NCI-H2227 (cell line): Measurements from ENCODE around the gene TRAF5.
"Not testable (repeated sequence)": the region's sequence is repeated elsewhere in the genome, so short reads cannot be mapped to it uniquely, and the experiment has no call there.

Experiments
- DNase-seq: peaks from one replicate; lab custom pipeline; 2025; ENCODE audit not compliant: unreplicated experiment; lab: John Stamatoyannopoulos, UW

The TRAF5 gene

DNA sequence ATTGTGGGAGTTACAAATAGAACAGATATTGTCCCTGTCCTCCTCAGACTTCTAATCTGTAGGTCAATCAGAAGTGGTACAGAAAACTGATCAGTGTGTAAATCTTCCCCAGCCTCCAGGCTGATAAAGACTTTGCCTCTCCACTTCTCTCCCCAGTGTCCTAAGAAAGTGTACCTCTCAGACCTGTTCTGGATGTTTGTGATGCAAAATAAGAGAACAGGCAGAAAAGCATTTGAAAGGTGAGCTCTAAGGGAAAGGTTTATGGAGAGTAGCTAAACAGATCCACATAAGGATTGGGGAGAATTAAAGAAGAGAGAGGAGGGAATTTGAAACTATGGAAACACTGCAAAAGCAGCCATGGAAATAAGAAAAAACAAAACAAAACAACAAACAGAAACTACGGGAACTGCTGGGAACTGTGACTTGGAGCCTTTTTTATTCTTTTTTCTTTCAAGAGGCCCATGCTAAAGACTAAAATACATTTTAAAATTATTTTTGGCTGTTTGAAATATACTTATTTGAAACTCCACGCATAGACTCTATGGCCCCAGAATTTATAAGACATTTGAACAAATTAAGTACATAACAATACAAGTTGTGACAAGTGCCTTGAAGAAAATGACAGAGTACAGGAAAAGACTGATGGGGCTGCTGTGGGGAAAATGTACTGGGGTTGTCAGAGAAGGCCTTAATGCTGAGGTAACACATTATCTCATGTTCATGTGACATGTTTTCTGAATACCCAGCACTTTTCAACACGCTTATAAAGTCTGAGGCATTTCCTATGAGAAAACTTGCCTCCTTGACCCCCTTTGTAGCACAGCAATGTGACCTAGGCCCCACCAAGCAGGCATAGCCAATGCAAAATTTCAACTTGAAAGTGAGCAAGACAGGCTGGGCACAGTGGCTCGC, 51.2 kb downstream of the TRAF5 start:
- DNase-seq = no peak

DNA sequence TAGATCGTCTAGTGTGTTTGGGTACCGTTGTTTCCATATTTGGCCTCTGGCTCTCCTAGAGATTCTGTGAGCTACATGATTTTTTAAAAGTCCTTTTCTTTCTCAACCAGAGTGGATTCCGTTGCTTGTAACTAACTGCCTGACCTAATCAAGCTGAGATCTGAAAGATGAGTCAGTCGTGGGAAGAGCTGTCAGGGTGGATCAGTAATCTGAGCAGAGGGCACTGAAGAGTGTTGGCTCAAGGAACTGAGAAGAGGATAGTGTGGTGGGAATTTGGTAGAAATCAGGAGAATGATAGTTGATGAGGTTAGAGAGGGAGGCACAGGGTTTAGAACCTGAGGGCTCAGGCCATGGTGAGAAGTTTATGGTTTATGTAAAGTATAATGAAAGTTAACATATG, 52.2 kb downstream of the TRAF5 start:
- DNase-seq = no peak

- no peak for DNase-seq
Observed at GRCh38 chr1:211379446-211379845, 52.8 kb downstream of the TRAF5 start.

GRCh38 chr1:211381481-211382181, 55.0 kb downstream of the TRAF5 start:
- no peak for DNase-seq

DNA sequence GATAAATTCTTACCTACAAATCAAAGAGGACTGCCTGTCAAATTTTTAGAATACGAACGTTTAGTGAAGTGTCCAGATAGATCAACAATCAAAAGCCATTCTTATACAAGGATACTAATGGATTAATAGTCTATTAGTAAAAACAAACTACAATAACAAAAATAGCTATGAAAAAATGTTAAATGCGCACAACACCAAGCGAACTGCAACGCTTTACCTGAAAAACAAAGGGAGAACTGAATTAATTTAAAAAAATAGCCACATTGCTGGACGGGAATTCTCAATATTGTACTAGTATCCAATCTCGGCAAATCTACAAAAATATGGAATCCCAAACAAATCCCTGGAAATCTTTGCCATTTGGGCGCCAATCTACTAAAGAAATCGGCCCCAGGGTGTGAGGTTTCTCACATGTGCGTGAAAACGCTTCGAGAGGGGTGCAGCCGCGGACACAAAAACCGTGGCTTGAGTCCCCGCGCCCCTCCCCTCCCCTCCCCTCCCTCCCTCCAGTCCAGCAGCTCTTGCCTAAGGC, 55.6 kb downstream of the TRAF5 start:
- DNase-seq = no peak

- DNase-seq = peak; percentile 97
Observed at GRCh38 chr1:211382714-211383480, 56.3 kb downstream of the TRAF5 start.

DNA sequence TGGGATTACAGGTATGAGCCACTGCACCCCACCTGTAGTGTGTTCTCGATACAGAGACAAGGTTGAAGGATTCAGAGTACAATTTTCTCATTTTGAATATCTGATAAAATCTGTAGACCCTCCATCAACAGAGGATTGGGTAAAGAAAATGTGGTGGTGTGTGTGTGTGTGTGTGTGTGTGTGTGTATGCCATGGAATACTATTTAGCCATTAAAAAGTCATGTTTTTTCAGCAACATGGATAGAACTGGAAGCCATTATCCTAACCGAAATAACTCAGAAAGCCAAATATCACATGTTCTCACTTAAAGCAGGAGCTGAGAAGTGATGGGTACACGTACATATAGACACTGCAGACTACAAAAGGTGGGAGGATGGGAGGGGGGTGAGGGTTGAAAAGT, 57.9 kb downstream of the TRAF5 start:
- no peak for DNase-seq

GRCh38 chr1:211386921-211387320, 60.3 kb downstream of the TRAF5 start:
- DNase-seq = no peak

DNA sequence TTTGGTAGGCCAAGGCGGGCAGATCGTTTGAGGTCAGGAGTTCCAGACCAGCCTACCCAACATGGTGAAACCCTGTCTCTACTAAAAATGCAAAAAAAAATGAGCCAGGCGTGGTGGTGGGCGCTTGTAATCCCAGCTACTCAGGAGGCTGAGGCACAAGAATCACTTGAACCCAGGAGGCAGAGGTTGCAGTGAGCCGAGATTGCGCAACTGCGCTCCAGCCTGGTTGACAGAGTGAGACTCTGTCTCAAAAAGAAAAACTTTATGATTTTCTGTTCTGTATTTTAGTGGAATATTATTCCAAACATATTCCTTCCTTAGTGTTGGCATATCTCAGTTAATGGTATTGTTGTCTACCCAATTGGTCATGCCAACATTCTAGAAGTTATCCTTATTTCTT, 64.2 kb downstream of the TRAF5 start:
- DNase-seq = not testable (repeated sequence)

- DNase-seq = no peak
Observed at GRCh38 chr1:211393203-211393602, 66.6 kb downstream of the TRAF5 start.

GRCh38 chr1:211398266-211398930, 71.8 kb downstream of the TRAF5 start:
- not testable (repeated sequence) for DNase-seq

DNA sequence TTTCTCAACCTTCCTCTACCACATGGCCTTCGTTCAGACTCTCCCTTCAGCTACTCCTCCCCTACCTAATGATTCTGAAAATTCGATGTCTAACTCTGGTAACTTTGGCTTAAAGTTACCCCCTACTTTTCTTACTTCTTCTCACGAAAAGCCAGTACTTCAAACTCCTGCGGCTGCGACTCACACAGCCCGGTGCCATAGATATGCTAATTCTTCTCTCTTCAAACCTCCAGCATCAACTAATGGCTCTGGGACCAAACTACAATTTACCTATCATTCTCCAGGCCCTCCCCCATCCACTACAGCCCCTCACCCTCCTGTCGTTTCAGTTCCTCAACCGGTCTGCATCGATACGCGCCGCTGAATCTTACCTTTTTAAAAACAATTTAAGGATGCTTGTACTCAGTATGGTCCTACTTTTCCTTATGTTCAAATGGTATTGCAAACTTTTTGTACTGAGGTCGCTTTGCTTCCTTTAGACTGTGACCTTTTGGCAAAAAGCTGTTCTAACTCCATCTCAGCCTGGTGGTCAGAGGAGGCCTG, 73.3 kb downstream of the TRAF5 start:
- not testable (repeated sequence) for DNase-seq

DNA sequence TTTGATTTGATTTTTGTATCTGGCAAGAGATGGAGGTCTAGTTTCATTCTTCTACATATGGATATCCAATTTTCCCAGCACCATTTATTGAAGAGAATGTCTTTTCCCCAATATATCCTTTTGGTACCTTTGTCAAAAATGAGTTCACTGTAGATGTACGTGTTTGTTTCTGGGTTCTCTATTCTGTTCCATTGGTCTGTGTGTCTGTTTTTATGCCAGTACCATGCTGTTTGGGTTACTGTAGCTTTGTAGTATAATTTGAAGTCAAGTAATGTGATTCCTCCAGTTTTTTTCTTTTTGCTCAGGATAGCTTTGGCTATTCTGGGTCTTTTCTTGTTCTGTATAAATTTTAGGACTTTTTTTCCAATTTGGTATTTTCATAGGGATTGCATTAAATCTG, 75.1 kb downstream of the TRAF5 start:
- not testable (repeated sequence) for DNase-seq

GRCh38 chr1:211406086-211406485, 79.5 kb downstream of the TRAF5 start:
- not testable (repeated sequence) for DNase-seq

DNA sequence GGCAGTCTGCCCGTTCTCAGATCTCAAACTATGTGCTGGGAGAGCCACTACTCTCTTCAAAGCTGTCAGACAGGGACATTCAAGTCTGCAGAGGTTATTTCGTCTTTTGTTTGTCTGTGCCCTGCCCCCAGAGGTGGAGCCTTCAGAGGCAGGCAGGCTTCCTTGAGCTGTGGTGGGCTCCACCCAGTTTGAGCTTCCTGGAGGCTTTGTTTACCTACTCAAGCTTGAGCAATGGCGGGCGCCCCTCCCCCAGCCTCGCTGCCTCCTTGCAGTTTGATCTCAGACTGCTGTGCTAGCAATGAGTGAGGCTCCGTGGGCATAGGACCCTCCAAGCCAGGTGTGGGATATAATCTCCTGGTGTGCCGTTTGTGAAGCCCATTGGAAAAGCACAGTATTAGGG, 81.1 kb downstream of the TRAF5 start:
- DNase-seq = not testable (repeated sequence)

GRCh38 chr1:211411639-211412038, 85.0 kb downstream of the TRAF5 start:
- no peak for DNase-seq

GRCh38 chr1:211415700-211416099, 89.1 kb downstream of the TRAF5 start:
- DNase-seq = peak; percentile 32

- peak; percentile 67 for DNase-seq
Observed at GRCh38 chr1:211416246-211416627, 89.6 kb downstream of the TRAF5 start.

DNA sequence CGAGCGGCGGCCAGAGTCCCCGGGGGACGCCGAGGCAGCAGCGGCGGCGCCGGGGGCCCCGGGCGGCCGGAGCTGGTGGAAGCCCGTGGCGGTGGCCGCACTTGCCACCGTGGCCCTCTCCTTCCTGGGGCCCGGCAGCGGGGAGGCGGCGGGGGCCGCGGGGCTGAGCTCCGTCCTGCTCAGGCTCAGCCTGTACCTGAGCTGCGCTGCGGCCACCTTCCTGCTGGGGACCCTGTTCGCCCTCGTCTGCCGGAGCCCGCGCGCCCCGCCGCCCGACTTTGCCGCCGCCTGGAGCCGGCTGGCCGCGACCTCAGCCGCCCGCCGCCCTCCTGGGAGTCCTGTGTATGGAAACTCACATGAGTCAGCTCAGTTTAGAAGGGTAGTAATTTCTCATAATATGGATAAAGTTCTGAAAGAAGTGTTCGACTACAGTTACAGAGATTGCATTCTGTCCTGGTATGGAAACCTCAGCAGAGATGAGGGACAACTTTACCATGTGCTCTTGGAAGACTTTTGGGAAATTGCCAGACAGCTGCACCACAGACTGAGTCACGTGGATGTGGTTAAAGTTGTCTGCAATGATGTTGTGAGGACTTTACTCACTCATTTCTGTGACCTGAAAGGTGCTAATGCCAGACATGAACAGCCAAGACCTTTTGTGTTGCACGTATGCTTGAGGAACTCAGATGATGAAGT, 90.1 kb downstream of the TRAF5 start:
- peak; percentile 50 for DNase-seq

DNA sequence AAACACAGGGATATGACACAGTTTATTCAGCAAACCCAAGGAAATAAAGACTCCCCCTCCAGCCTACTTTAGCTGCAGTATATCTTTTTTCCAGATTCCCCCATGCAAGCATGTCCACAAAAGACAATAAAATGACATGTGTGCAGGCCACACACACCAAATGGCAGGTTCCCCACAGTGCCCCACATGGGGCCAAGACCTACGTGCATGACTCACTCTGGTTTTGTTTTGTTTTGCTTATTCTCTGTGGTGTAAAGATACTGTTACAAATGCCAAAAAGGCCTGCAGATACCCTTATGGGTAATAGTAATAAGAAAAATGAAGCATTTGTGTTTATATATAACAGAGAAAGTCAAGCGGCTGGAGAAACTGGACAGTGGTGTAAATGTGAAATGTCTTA, 93.8 kb downstream of the TRAF5 start:
- DNase-seq = peak; percentile 20
